Suprapubic skin (tissue), 3 donors: ENCODE results near the gene CD99L2.

Experiments used
- EP300 ChIP-seq: sonication (generic); formaldehyde crosslinking; IDR thresholded peaks from one replicate; pipeline ENCODE4 v1.6.1; 2017; ENCODE audit warnings: antibody characterized with exemption
- POLR2A ChIP-seq, 2 donors: fragments of 450-650 bp; IDR thresholded peaks; one replicate each; pipeline ENCODE4 v1.6.1; 2017; ENCODE audit warnings: antibody characterized with exemption in 2 of 2, mild to moderate bottlenecking in 2 of 2, moderate library complexity in 2 of 2
- TF ChIP-seq, protein P1 (sequence below), 2 donors: fragments of 200-600 bp in 1 of 2; fragments of 450-650 bp in 1 of 2; sonication (generic) in 1 of 2; IDR thresholded peaks; one replicate each; pipeline ENCODE4 v1.5.1; 2016 to 2019; ENCODE audit warnings: antibody characterized with exemption in 2 of 2, mild to moderate bottlenecking in 1 of 2, moderate library complexity in 1 of 2

DNA sequence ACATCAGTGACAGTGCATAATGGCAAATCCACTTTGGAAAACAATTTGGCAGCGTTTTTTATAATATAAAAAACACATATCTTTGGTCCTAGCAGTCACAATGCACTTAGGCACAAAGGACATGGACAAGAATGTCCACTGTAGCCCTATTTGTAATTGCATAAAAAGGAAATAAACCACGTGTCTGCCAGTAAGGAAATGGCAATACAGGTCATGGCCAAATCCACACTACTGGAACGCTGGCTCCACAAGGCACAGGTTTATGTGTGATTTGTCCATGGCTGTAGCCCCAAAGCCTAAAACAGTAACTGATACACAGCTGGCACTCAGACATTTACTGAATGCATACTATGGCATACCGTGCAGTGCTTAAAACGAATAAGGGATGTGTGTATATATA, 69.7 kb downstream of the CD99L2 start:
- no peak for TF ChIP-seq POLR2A (IDR thresholded peaks at IDR 0.05)
- no peak for TF ChIP-seq EP300
- TF ChIP-seq, protein P1, sequence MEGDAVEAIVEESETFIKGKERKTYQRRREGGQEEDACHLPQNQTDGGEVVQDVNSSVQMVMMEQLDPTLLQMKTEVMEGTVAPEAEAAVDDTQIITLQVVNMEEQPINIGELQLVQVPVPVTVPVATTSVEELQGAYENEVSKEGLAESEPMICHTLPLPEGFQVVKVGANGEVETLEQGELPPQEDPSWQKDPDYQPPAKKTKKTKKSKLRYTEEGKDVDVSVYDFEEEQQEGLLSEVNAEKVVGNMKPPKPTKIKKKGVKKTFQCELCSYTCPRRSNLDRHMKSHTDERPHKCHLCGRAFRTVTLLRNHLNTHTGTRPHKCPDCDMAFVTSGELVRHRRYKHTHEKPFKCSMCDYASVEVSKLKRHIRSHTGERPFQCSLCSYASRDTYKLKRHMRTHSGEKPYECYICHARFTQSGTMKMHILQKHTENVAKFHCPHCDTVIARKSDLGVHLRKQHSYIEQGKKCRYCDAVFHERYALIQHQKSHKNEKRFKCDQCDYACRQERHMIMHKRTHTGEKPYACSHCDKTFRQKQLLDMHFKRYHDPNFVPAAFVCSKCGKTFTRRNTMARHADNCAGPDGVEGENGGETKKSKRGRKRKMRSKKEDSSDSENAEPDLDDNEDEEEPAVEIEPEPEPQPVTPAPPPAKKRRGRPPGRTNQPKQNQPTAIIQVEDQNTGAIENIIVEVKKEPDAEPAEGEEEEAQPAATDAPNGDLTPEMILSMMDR (IDR thresholded peaks at IDR 0.05): no peak
